Thoracic aorta (tissue), 2 donors: ENCODE results near the gene OR10G3. TPM values are rescaled to one million over a fixed set of nuclear protein-coding genes. Genes with fewer than 3 reads are reported as not detected.

Experiments
- ATAC-seq: fragments of 150-250 bp; one replicate; pipeline ENCODE4 v1.8.0; 2017; ENCODE audit warnings: low read depth; ENCODE audit not compliant: insufficient number of reproducible peaks, low FRiP score
- DNase-seq: peaks from one replicate; pipeline ENCODE4 v3.0.0-alpha.2; 2020; ENCODE audit warnings: low spot score
- H3K27ac ChIP-seq, 2 donors: fragments of 200-600 bp; sonication (generic); 1 replicate in 1 of 2; 2 replicates in 1 of 2; pipeline ENCODE4 v1.5.1; 2016; ENCODE audit warnings: mild to moderate bottlenecking in 2 of 2, moderate library complexity in 2 of 2
- H3K27me3 ChIP-seq: fragments of 200-600 bp; sonication (generic); replicated peaks from 2 replicates; pipeline ENCODE4 v1.6.0; 2016; ENCODE audit warnings: mild to moderate bottlenecking; ENCODE audit not compliant: insufficient read depth
- H3K36me3 ChIP-seq: fragments of 200-600 bp; sonication (generic); one replicate; pipeline ENCODE4 v1.5.1; 2016
- H3K4me1 ChIP-seq, 2 donors: fragments of 200-600 bp; sonication (generic); 1 replicate in 1 of 2; 2 replicates in 1 of 2; pipeline versions ENCODE4 v1.5.1 to v1.6.0; 2016; ENCODE audit warnings: low read depth in 2 of 2, mild to moderate bottlenecking in 1 of 2; ENCODE audit not compliant: control insufficient read depth in 1 of 2
- H3K4me3 ChIP-seq: fragments of 200-600 bp; sonication (generic); 2 replicates; pipeline ENCODE4 v1.5.1; 2016; ENCODE audit warnings: mild to moderate bottlenecking
- H3K9me3 ChIP-seq: fragments of 200-600 bp; sonication (generic); 2 replicates; pipeline ENCODE4 v1.5.1; 2016
- total RNA-seq, 2 donors: library from RNA; depleted of rRNA; stranded (reverse); fragments of >200 nt; gene quantifications; one replicate each; pipeline versions ENCODE4 v1.1.0 to v1.2.3, GENCODE V29; 2016
- TF ChIP-seq, protein P1 (sequence below): fragments of 200-600 bp; sonication (generic); IDR thresholded peaks from one replicate; pipeline ENCODE4 v1.5.1; 2019; ENCODE audit warnings: antibody characterized with exemption

The OR10G3 gene
- total RNA-seq, 2 donors from 2014 or later, result not detected

DNA sequence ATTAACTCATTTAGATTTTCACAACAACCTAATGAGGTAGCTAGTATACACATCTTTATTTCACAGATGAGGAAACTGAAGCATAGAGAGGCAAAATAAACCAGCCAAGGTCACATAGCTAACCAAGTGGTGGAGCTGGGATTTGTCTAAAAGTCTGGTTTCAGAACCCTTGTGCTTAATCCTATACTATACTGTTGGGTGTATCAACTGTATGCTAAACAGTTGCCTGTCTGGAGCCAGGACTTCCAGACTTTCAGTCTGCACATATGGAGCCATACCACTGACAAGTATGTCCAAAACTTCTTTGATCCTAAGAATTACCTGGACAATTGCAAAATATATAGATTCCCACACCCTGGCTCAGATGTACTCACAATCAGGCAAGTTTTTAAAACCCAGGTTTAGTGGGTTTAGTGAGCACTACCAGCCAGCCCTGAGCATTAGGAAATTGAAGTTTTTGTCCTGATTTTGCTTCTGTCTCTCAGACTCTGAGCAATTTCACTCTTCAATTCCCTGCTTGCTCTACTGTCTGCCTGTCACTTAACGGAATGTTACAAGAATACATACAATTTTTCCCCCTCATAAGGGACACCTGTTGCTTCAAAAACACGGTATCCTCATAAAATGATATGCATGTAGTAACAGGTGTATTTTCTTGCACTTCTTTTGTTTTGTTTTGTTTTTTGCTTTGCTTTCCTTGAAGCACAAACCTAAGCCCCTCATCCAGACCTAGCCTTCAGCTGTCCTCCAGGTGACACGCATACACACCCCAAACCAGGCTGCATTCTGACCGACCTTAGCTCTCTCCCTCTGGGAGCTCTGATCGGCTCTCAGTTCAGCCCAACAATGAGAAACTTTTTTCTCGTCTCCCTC lies 44.1 kb downstream of the OR10G3 start:
- TF ChIP-seq, protein P1, sequence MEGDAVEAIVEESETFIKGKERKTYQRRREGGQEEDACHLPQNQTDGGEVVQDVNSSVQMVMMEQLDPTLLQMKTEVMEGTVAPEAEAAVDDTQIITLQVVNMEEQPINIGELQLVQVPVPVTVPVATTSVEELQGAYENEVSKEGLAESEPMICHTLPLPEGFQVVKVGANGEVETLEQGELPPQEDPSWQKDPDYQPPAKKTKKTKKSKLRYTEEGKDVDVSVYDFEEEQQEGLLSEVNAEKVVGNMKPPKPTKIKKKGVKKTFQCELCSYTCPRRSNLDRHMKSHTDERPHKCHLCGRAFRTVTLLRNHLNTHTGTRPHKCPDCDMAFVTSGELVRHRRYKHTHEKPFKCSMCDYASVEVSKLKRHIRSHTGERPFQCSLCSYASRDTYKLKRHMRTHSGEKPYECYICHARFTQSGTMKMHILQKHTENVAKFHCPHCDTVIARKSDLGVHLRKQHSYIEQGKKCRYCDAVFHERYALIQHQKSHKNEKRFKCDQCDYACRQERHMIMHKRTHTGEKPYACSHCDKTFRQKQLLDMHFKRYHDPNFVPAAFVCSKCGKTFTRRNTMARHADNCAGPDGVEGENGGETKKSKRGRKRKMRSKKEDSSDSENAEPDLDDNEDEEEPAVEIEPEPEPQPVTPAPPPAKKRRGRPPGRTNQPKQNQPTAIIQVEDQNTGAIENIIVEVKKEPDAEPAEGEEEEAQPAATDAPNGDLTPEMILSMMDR, result no peak
- no peaks in the 10 kb centered on the region for H3K27me3 ChIP-seq
- no peak overlapping the region for H3K4me3 ChIP-seq
- no peak overlapping the region for H3K27ac ChIP-seq
- DNase-seq, result no peak
- H3K4me1 ChIP-seq, result peaks cover 0 to 5% of the 10 kb centered on the region in 2 donors
- no peak for ATAC-seq
- H3K9me3 ChIP-seq, result no peaks in the 10 kb centered on the region
- no peaks in the 10 kb centered on the region for H3K36me3 ChIP-seq

DNA sequence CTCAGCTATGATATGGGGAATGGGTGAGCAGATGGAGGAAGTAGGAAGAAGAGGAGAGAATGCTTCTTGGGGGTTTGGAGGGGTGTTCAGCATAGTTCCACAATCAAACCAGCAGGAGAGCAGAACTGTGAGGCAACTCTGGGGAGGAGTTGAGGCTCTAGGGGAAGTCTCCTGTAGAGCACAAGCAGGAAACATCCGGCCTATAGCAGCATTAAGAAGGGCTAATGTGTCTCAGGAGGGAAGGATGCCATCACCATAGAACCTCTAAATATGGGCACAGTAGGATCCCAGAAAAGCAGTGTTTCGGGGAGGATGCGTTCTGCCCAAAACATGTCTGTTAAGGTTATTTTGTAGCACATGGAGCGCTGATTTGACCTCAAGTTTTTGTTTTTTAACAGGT lies 45.3 kb downstream of the OR10G3 start:
- H3K4me3 ChIP-seq, result no peak overlapping the region
- no peak for DNase-seq
- no peak for ATAC-seq
- H3K9me3 ChIP-seq, result no peaks in the 10 kb centered on the region
- H3K36me3 ChIP-seq, result no peaks in the 10 kb centered on the region
- TF ChIP-seq, protein P1, result no peak
- no peaks in the 10 kb centered on the region for H3K27me3 ChIP-seq
- H3K4me1 ChIP-seq, result peaks cover 0 to 5% of the 10 kb centered on the region in 2 donors
- no peak overlapping the region for H3K27ac ChIP-seq

DNA sequence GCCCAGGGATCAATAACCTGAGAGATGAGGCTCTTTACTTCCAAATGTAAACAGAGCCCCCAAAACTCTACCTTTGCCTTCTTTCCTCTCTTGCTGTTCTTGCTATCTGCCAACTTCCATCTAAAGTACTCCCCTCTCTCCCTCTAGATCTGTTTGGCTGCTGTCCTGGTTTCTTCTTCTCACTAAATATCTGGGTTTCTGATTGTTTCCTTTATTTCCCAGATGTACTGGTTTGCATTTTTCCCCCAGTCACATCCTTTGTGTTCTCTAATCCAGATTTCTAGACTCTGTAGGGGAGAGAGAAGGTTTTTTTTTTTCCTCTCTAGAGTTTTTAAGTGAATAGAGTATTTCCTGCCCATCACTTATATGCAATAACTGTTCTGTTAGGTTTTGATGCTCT lies 46.6 kb downstream of the OR10G3 start:
- Histone ChIP-seq H3K4me3 (no peak overlapping the region), H3K27me3 (no peaks in the 10 kb centered on the region), H3K9me3 (no peaks in the 10 kb centered on the region), H3K4me1 (peaks cover 0 to 5% of the 10 kb centered on the region in 2 donors), H3K27ac (no peak overlapping the region), H3K36me3 (no peaks in the 10 kb centered on the region)
- ATAC-seq, result no peak
- TF ChIP-seq, protein P1, result no peak
- no peak for DNase-seq

GRCh38 chr14:21529515-21529914 lies 50.4 kb downstream of the OR10G3 start:
- Histone ChIP-seq H3K9me3 (no peaks in the 10 kb centered on the region), H3K27me3 (no peaks in the 10 kb centered on the region), H3K4me3 (no peak overlapping the region), H3K36me3 (no peaks in the 10 kb centered on the region), H3K27ac (no peak overlapping the region), H3K4me1 (peaks cover 8% of the 10 kb centered on the region in 2 donors)
- ATAC-seq (no peak), DNase-seq (no peak)
- TF ChIP-seq, protein P1, result no peak

DNA sequence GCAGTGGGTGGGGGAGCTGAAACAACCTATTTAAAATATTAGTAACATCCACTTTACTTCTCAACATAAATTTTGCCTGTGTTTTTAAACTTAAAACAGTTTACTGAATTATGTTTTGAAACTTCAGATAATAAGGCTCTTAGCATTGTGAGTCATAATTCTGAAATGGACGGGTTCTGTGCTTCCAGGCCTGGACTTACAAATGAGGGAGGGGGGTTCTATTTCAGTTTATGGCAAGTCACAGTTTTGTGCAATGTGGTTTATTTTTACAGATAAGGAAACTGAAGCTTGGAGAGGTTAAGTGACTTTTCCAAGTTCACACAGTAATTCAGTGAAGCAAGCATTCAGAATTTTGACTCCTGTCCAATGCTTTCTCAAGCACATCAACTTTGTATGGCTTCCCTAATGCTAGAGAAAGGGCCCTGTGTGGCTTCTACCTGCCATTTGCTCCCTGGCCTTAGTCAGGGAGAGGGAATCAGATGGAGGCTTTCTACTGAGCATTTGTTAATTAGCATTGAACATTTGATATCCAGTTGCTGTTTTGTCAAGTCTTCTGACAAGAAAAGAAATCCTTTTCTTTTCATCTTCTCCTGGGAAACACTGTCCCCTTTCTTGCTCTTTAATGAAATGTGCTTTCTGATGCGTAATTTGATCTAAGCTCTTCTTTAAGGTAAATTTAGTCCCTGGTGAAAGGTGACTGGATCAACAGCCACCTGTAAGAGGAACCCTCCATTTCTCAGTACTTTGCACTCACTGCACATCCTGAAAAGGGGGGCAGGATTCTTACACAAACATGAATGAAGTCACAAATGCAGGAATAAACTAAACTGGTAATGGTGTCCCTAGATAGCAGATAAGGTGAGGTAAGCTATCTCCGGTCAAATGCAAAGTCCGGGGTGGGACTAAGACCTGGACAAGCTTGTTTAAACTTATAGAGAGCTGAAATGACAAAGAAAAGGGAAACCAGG lies 51.2 kb downstream of the OR10G3 start:
- TF ChIP-seq, protein P1, result no peak
- no peaks in the 10 kb centered on the region for H3K36me3 ChIP-seq
- H3K27me3 ChIP-seq, result no peaks in the 10 kb centered on the region
- H3K27ac ChIP-seq, result no peak overlapping the region
- no peaks in the 10 kb centered on the region for H3K9me3 ChIP-seq
- DNase-seq (no peak), ATAC-seq (no peak)
- H3K4me3 ChIP-seq, result no peak overlapping the region
- peaks cover 8% of the 10 kb centered on the region in 2 donors for H3K4me1 ChIP-seq
